ENCODE measurements around the gene TMEM150B. TPM values are rescaled to one million over a fixed set of nuclear protein-coding genes. Genes with fewer than 3 reads are reported as not detected.

Gene TMEM150B
- total and polyA plus RNA-seq, 12 donors = 0.38 to 6.5 (median 0.61) TPM; not detected in 4

DNA sequence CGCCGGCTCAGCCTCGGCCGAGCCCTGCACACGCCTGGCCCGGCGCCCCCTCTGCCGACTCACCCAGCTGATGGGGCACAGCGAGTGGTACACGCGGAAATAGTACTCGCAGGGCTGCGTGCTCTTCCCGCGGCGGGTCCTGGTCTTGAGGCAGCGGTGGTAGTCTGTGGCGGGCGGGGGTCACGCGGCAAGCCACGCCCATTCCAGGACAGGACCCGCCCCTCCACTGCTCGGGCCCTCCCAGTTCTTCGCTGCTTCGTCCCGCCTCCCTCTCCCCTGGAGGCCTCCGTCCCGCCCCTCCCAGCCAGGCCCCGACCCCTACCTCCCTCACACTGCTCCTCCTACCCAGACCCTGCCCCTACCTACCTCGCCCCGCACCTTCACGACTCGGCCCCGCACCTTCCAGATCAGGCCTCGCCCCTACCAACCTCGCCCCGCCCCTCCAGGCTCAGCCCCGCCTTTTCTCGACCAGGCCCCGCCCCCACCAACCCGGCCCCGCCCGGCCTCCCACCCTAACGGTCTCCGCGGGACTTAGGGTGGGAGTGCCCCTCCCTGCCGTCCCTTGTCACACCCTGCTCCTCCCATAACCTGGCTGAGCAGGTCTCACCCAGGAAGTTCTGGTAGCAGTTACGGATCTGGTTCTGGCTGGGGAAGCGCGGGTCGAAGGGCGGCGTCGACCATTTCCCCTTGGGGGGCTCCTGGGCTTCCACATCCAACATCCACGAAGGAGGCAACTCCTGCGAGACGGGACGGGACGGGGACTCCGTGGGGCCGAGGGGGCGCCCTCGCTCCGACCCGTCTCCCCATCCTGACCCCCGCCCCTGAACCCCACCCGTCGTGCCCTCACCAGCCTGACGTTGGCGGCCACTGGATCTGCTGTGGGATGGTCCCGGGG lies 28.9 kb upstream of the TMEM150B start:
- Histone ChIP-seq H3K27ac (no peak overlapping the region), H3K27me3 (peaks cover 18 to 73% (median 66%) of the 10 kb centered on the region in 7 donors), H3K36me3 (no peaks in the 10 kb centered on the region), H3K4me1 (peaks cover 0 to 18% (median 15%) of the 10 kb centered on the region in 9 donors), H3K4me3 (peak overlapping the region in 8 of 10 donors; percentile 24 to 52 (median 42)), H3K9me3 (no peaks in the 10 kb centered on the region)
- DNase-seq = peak in 1 of 2 donors; percentile 61
- ATAC-seq = peak; percentile 39 to 89 (median 78)
- WGBS, 2 donors = 2% methylated on average over 71 to 72 of the region's 72 CpGs
- intact Hi-C loops (cut with DNase I) = no loop called here
- TF ChIP-seq, protein P1, sequence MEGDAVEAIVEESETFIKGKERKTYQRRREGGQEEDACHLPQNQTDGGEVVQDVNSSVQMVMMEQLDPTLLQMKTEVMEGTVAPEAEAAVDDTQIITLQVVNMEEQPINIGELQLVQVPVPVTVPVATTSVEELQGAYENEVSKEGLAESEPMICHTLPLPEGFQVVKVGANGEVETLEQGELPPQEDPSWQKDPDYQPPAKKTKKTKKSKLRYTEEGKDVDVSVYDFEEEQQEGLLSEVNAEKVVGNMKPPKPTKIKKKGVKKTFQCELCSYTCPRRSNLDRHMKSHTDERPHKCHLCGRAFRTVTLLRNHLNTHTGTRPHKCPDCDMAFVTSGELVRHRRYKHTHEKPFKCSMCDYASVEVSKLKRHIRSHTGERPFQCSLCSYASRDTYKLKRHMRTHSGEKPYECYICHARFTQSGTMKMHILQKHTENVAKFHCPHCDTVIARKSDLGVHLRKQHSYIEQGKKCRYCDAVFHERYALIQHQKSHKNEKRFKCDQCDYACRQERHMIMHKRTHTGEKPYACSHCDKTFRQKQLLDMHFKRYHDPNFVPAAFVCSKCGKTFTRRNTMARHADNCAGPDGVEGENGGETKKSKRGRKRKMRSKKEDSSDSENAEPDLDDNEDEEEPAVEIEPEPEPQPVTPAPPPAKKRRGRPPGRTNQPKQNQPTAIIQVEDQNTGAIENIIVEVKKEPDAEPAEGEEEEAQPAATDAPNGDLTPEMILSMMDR (IDR thresholded peaks at IDR 0.05) = no peak

DNA sequence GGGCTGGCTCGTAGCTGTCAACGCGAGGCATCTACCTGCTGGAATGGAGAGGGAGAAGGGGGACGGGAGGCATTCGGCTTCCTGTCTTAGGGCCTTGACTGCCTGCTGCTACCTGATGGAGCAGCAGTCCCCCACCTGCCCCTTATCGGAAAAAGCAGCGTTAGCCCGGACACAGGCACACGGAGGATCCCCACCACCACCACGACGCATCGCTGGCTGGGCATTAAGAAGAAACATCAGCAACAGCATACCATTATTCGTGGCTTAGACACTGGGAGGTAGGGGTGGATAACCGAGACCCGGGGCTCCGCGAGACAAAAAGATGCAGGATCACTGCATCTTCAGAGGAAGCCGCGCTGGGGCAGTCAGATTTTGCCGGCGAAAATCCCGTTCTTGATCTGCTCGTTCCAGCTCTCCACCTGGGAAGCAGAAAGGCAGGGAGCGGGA lies 28.2 kb upstream of the TMEM150B start:
- Histone ChIP-seq H3K36me3 (no peaks in the 10 kb centered on the region), H3K27me3 (peaks cover 18 to 70% (median 66%) of the 10 kb centered on the region in 7 donors), H3K4me1 (peaks cover 0 to 18% (median 15%) of the 10 kb centered on the region in 9 donors), H3K9me3 (no peaks in the 10 kb centered on the region), H3K27ac (no peak overlapping the region), H3K4me3 (peak overlapping the region in 8 of 10 donors; percentile 24 to 52 (median 42))
- WGBS, 2 donors = 3 to 5% methylated on average over 24 of the region's 24 CpGs
- intact Hi-C loops (cut with DNase I) = no loop called here
- no peak for DNase-seq
- TF ChIP-seq, protein P1 (IDR thresholded peaks at IDR 0.05) = no peak
- ATAC-seq = no peak

DNA sequence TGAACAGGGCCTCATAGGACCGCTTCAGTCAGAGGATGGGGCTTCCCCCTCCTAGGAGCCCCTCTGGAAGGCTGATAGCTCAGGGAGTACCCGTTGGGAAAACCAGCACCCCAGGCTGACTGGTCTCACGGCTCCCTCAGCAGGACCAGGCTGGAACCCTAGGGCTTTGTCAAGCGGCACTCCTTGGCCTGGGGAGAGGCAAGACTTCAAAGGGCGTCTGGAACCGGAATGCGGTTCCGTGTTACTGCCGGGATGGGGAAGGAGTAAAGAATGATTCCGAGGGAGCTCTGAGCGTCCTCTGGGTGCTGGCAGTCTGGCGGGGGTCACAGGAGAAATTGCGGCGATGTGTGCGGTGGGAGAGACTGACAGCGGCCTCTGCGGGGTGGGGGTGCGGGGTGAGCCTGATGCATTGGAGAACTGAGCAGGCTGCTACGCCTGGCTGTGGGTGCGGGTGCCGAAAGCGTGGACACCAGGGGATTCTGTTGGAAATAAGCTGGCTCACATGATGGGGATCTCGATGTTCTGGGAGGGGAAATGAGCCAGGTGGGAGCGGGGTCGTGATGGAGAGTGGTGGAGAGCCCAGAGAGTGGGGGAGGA lies 27.5 kb upstream of the TMEM150B start:
- no peak overlapping the region for H3K4me3 ChIP-seq
- H3K9me3 ChIP-seq = no peaks in the 10 kb centered on the region
- no peak for DNase-seq
- peaks cover 0 to 1% (median 0%) of the 10 kb centered on the region in 9 donors for H3K36me3 ChIP-seq
- H3K4me1 ChIP-seq = peaks cover 0 to 22% (median 15%) of the 10 kb centered on the region in 9 donors
- peaks cover 18 to 70% (median 66%) of the 10 kb centered on the region in 7 donors for H3K27me3 ChIP-seq
- no peak for ATAC-seq
- H3K27ac ChIP-seq = no peak overlapping the region
- intact Hi-C loops (cut with DNase I) = no loop called here
- TF ChIP-seq, protein P1 (IDR thresholded peaks at IDR 0.05) = no peak
- WGBS, 2 donors = 62 to 63% methylated on average over 25 of the region's 25 CpGs

DNA sequence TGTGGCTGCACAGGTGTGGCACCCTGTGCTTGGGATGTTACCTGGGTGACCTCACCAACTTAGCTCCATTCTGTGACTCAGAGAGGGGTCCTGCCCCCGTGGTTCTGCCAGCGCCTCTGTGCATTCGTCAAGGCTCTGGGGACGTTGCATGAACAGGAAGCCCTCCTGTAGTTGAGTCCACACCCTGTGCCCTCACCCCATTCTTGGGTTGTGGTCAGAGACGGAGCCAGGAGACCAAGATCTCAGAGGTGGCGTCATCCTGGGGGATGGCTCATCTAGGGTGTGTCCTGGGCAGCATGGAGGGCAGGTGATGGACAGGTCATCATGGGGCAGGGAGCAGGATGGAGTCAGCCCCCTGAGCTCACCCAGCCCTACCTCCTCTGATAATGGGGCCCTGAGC lies 26.9 kb upstream of the TMEM150B start:
- ATAC-seq = no peak
- Histone ChIP-seq H3K9me3 (no peaks in the 10 kb centered on the region), H3K4me3 (no peak overlapping the region), H3K36me3 (peaks cover 0 to 7% (median under 1%) of the 10 kb centered on the region in 9 donors), H3K27me3 (peaks cover 18 to 66% (median 62%) of the 10 kb centered on the region in 7 donors), H3K4me1 (peaks cover 0 to 22% (median 15%) of the 10 kb centered on the region in 9 donors), H3K27ac (no peak overlapping the region)
- intact Hi-C loops (cut with DNase I) = no loop called here
- TF ChIP-seq, protein P1 (IDR thresholded peaks at IDR 0.05) = no peak
- DNase-seq = no peak
- 68 to 75% methylated on average over 6 of the region's 6 CpGs for WGBS, 2 donors

Data from heart right ventricle (tissue), 16 donors.